GM18951 (cell line): ENCODE data around the gene COL27A1.

Source experiments
- POLR2A ChIP-seq: IDR thresholded peaks from 4 replicates; pipeline ENCODE4 v1.6.1; 2011; ENCODE audit warnings: mild to moderate bottlenecking; ENCODE audit not compliant: insufficient read length, insufficient read depth; ENCODE audit errors: extremely low read depth
- in situ Hi-C: fragments of 300-500 bp; cut with MboI; formaldehyde crosslinking; loops from one replicate; pipeline ENCODE4 v1.12.0; 2022; ENCODE audit warnings: low sequenced_read_pairs, mixed read lengths, inconsistent platforms; ENCODE audit not compliant: unreplicated experiment

The COL27A1 gene

DNA sequence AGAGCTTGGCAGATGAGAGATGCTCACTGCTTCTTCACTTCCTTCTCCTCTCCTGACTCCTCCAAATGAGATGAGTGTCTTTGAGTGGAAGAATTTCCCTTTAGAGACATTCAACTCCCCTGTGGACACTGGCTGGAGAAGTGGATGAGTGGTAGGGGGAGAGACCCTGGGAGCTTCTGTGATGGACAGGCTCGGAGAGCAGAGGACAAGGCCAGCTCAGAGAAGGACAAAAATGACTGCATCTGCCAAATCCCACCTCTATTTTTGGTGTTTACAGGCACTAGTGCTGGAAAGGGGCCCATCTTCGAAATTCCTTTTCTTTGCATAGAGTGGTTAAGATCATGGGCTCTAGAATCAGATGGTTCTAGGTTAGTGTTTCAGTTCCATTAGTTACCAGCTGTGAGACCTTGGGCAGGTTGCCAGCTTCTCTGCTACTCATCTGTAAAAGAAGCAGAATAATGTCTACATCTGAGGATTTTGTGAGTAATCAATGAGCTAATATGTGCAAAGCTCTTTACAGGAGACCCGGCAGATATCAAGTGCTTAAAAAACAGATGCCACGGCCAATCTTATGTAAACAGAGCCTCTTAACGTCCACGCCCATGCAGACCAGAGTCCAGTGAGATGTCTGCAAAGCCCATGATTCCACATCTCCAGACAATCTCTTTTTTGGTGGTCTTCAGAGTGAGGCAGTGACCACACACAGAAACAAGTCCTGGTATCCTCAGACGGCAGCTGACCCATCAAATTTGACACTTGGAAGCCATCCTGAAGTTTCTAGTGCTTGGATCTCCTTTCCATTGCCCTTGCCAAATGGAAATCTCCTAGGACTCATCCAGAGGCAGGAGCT is 13.6 kb upstream of the COL27A1 start:
- in situ Hi-C loops = no loop called here
- TF ChIP-seq POLR2A = no peak

DNA sequence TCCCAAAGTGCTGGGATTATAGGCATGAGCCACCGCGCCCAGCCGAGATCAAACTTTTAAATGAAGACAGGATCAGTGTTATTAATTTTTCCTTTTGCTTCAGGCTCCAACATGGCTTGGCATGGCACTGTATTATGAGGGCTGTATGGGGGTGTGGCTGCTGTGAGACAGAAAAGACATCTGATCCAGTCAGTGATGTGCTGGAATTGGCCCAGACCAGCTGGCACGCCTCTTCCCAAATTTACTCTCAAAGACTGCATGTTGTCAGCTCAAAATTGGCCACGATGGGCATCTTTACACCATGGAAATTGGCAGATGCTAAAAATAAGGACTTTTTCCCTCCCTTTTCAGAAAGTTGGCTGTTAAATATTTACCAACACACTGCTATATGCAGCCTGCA is 12.1 kb upstream of the COL27A1 start:
- no peak for TF ChIP-seq POLR2A
- in situ Hi-C loops = no loop called here

DNA sequence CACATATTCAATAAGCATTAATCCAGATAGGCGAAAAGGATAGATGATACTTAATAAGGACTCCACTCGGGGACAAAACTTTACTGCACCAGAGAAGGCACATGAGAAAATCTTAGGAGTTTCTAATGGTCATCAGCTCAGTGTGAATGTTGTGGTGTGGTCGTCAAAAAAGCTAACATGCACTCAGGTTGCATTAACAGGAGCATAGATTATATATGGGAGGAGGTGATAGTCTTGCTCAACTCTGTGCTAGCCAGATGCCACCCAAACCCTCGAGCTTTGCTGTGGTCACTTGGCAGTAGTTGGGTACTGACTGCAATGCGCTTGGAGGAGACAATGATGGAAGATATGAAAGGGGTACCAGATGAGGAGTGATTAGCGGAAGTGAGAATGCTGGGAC is 8.6 kb upstream of the COL27A1 start:
- TF ChIP-seq POLR2A = no peak
- in situ Hi-C loops = no loop called here

DNA sequence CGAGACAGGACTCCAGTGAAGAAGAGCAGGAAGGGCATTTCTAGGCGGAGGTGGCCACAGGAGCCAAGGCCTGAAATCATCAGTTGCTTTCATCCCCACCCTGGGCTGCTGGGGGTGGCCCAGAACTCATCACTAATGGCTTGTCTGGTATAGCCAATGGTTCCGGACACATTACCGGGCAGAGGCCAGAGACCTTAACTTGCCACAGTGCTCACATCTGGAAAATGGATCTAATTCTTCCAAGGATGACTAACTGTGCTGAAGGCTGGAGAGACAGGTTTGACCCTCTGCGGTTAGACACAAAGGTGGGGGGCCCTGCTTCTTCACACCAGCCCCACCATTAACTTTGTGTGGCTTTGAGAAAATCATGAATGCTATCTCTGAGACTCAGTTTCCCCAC is 6.2 kb upstream of the COL27A1 start:
- in situ Hi-C loops = no loop called here

DNA sequence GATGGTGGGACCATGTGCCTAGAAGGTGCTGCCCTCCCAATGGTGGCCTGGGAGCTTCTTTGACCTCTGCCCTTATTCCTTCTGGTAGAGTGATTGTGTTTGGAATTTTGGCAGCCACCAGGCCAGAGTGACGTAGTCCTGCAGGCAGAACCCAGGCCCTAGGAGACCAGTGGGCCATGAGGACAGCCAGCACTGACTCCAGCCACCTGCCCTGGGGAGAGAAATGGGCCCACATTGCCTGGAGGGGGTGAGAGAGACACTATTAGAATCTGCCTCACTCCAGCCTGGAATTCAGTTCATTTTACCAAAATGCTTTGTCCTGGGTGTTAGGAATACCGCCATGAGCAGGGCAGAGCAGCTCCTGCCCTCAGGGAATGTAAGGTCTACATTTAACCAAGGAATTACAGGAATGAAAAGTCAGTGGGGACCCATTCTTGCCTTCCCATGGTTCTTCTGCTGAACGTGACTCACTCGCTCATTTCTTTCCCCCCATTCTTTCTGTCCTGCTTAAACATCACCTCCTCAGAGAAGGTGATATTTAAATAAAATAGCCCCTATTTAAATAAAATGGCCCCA is 5.5 kb upstream of the COL27A1 start:
- TF ChIP-seq POLR2A = no peak
- in situ Hi-C loops = no loop called here

More for the DNA sequence above, 6.2 kb upstream of the COL27A1 start:
- no peak for TF ChIP-seq POLR2A

DNA sequence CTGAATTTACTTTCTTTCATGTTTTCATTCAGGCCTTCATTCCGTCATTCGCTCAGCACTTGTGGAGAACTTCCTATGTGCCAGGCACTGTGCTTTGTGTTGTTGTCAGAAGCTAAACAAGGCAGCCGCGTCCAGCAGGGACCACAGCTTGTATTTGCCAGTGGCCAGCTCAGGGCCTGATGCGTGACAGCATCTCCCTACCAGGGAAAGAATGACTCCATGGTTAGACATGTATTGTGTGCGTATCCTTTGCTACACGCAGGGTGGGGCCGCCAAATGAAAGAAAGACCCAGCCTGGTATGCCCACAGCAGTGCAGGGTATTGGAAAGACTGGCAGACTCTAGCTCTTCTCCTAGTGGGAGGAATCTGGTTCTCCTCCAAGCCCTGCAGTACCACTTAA is 4.7 kb upstream of the COL27A1 start:
- in situ Hi-C loops = no loop called here

DNA sequence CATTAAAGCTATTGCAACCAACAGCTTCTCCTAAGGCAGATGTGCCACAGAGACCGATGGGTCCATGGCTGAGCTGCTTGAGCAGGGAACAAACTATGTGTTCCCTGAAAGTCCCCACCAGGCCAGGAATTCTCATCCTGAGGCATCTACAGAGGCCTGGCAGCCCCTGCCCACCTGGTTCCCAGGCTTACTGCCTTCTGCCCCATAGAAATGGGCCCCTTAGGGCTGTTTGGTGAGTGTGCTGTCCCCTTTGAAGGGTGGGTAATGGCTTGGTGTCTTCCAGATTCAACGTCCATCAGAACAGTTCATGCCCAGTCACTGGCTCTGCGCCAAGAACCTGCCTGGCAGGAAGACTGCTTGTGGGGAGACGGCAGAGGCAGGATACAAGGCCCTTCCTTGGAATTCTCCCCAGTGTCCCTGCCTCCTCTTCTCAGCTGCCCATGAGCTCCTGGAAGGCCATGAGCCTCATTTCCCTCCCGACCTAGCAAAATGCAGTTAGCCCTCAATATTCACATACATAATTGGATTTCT is 3.8 kb upstream of the COL27A1 start:
- in situ Hi-C loops = no loop called here
- TF ChIP-seq POLR2A = no peak

More for the DNA sequence above, 4.7 kb upstream of the COL27A1 start:
- no peak for TF ChIP-seq POLR2A

DNA sequence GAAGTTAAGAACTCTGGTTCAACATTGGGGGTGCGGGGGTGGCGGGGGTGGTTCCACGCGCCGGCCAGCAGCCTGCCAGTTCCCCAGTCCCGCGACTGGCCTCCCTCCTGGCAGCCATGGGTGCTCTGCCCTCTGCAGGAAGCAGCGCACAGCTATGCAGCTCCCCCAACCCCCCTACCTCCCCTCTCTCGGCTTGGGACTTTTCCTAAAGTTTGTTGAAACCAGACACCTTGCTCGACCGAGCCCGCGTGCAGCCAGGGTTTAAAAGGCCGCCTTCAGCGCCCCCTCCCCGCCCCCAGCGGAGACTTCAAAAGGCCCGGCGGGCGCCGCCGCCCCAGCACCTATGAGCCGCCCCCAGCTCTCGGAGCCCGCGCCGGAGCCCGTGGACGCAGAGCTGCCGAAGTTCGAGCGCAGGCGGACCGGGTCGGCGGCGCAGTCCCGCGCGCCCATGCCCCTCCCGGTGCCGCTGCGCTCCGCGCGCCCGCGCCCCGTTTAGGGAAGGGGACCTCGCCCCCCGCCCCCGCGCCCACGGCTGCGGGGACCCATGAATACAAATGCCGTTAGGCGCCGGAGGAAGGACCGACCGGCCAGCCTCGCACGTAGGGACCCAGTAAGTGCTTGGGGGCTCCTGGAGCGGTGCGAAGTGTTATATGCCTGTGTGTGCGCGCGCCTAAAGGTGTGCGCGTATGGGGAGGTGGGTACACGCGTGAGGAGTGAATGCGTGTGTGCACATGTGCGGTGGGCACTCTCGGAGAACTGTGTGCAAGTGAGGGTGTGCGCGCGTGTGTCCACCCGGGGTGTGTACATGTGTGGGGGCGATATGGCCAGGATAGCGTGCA is 1.4 kb upstream of the COL27A1 start:
- in situ Hi-C loops = no loop called here
- TF ChIP-seq POLR2A = no peak

DNA sequence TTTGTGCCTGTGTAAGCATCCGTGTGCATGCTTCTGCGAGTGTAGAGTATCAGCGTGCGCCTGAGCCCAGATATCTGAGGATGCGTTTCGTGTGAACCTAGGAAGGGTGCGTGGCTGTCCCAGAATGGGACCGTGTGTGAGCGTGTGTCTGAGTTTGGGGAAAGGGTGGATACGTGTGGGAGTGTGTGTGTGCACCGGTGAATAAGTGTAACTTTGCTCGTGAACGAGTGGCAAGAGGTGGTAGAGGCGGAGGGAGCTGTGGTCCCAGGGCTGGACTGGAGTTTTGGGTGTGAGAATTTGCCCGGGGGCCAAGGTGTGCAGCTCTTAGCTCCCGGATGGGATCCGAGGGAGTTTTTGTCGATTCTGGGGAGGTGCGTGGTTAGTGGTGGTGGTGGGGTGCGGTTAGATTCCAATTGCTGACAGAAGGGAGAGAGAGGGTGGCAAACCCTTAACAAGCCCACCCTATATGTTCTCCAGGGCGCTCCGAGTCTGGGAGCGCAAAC is 686 bp upstream of the COL27A1 start:
- no peak for TF ChIP-seq POLR2A
- in situ Hi-C loops = no loop called here

DNA sequence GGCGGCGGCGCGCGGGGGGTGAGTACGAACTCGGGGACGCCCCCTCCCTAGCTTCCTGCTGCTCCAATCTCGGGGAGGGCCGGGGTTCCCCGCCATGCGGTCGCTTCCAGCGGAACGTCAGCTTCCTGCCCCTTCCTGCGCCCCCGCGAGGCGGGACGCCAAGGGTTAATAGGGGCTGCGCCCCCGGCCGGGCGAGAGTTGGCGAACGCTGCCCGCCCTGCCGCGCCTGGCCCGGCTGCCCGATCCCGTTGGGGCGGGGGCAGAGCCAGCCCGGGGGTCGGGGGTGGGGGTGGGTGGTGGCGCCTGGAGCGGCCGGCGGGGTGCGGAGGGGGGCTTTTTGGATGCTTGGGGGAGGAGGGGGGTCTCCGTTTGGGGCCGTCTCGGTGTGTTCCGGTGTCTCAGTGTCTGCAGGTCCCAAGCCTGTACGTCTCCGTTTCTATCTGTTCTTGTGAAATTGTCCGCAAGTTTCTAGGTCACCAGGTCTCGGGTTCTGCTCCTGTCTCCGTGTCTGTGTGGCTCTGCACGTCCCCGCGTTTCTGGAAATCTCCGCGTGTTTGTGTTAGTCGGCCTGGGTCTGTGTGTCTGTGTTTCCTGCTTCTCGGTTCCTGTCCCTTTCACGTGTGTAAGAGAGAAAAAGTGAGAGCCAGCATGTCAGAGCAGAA is 789 bp downstream of the COL27A1 start:
- no peak for TF ChIP-seq POLR2A
- in situ Hi-C loops = no loop called here

DNA sequence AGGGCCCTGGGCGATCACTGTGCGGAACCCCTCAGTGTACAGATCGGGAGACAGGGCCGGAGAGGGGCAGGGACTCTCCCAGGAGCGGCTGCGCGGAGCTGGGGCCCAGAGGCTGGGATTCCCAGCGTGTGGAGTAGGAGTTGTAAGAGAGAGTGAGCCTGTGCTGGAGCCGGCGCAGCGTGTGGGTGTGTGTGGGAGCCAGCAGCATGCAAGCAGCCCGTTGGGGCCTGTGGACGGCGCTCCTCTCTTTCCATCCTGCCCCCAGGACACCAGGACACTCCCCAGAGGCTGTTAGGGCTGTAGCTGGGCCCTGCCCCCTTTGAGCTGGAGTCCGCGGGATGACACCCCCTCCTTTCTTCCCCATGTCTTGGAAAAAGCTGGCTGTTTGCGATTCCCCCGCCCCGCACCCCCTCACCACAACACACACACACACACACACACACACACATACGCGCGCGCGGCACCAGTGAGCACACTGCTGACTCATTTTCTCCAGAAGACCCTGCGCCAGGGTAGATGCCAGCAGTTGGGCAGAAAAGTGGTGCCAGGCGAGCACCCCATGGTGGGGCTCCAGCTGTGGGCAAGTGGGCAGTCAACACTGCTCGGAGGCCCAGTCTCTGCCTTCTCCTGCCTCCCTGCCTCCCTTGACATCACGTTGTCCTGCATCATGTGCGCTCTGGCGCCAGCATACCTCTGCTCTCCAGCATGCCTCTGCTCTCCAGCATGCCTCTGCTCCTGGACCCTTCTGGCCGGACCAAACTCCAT is 1.5 kb downstream of the COL27A1 start:
- no peak for TF ChIP-seq POLR2A
- in situ Hi-C loops = no loop called here
